Esophagus squamous epithelium (tissue), 4 donors: ENCODE results near the gene NHSL2.

ENCODE experiments used
- POLR2A ChIP-seq, 4 donors: fragments of 450-650 bp; IDR thresholded peaks; one replicate each; pipeline ENCODE4 v1.6.1; 2017; ENCODE audit warnings: antibody characterized with exemption in 4 of 4, mild to moderate bottlenecking in 4 of 4, moderate library complexity in 3 of 4
- TF ChIP-seq, protein P1 (sequence below), 6 experiments: fragments of 450-650 bp in 4 of 6; fragments of 200-600 bp in 2 of 6; sonication (generic) in 2 of 6; IDR thresholded peaks; one replicate each; pipeline ENCODE4 v1.5.1; 2016 to 2019; ENCODE audit warnings: antibody characterized with exemption in 6 of 6, mild to moderate bottlenecking in 4 of 6, moderate library complexity in 4 of 6

DNA sequence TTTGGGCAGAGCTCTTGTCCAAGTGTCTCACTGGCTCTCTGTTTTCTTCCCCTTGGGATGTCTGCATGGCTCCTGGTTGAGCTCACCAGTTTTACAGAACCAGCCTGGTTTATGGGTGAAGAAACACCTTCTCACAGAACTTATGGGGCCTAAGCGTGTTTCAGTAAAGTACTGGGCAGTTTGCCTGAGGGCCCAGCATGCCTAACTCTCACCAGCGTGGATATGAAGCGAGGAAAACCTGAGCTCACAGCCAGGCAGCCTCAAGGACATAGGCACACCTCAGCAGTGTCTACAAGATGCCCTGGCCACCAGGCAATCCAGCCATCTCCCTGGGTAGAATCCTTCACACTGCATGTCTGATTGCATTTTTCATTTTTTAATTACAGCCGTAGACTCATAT is 9.2 kb downstream of the NHSL2 start:
- TF ChIP-seq, protein P1, sequence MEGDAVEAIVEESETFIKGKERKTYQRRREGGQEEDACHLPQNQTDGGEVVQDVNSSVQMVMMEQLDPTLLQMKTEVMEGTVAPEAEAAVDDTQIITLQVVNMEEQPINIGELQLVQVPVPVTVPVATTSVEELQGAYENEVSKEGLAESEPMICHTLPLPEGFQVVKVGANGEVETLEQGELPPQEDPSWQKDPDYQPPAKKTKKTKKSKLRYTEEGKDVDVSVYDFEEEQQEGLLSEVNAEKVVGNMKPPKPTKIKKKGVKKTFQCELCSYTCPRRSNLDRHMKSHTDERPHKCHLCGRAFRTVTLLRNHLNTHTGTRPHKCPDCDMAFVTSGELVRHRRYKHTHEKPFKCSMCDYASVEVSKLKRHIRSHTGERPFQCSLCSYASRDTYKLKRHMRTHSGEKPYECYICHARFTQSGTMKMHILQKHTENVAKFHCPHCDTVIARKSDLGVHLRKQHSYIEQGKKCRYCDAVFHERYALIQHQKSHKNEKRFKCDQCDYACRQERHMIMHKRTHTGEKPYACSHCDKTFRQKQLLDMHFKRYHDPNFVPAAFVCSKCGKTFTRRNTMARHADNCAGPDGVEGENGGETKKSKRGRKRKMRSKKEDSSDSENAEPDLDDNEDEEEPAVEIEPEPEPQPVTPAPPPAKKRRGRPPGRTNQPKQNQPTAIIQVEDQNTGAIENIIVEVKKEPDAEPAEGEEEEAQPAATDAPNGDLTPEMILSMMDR (IDR thresholded peaks at IDR 0.05), result no peak
- TF ChIP-seq POLR2A (IDR thresholded peaks at IDR 0.05), result no peak
